ENCODE results near the gene NUP107.

GRCh38 chr12:68641138-68641537 is 45.6 kb upstream of the NUP107 start:
- TF ChIP-seq MAX (CRISPR knock-in tag; IDR thresholded peaks at IDR 0.05) = no peak
- no peak for TF ChIP-seq CTCF (IDR thresholded peaks at IDR 0.05)
- TF ChIP-seq SP1 (CRISPR knock-in tag; conservative IDR thresholded peaks at IDR 0.05) = no peak
- no peak for TF ChIP-seq JUN (CRISPR knock-in tag; IDR thresholded peaks at IDR 0.05)
- TF ChIP-seq KAT7 (CRISPR knock-in tag; IDR thresholded peaks at IDR 0.05; ENCODE audit: borderline replicate concordance) = no peak
